Body of pancreas (tissue), 4 donors: Measurements from ENCODE around the gene FAM174B. TPM values are rescaled to one million over a fixed set of nuclear protein-coding genes. Genes with fewer than 3 reads are reported as not detected.
A peak's percentile ranks its signal among the peaks of the same experiment; 100 is the strongest.

Experiments
- ATAC-seq: fragments of 150-250 bp; one replicate; pipeline ENCODE4 v1.9.1; 2016
- DNase-seq, 4 donors: peaks; one replicate each; pipeline ENCODE4 v3.0.0-alpha.2; 2019
- H3K27ac ChIP-seq, 4 donors: fragments of 200-600 bp; sonication (generic); 1 replicate in 3 of 4; 2 replicates in 1 of 4; pipeline versions ENCODE4 v1.5.1 to v1.6.1; 2016 to 2019; ENCODE audit warnings: mild to moderate bottlenecking in 1 of 4, mixed read lengths in 1 of 4, moderate library complexity in 1 of 4
- H3K27me3 ChIP-seq, 2 donors: fragments of 200-600 bp; sonication (generic); one replicate each; pipeline ENCODE4 v1.6.0; 2016; ENCODE audit warnings: mild to moderate bottlenecking in 1 of 2
- H3K36me3 ChIP-seq, 2 donors: fragments of 200-600 bp; sonication (generic); replicated peaks in 1 of 2; 2 replicates each; pipeline ENCODE4 v1.5.1; 2016; ENCODE audit warnings: low read depth in 2 of 2; ENCODE audit not compliant: insufficient read depth in 1 of 2
- H3K4me1 ChIP-seq: fragments of 200-600 bp; sonication (generic); one replicate; pipeline ENCODE4 v1.6.0; 2016
- H3K4me3 ChIP-seq, 2 donors: fragments of 200-600 bp; sonication (generic); 1 replicate in 1 of 2; 2 replicates in 1 of 2; pipeline ENCODE4 v1.5.1; 2016 to 2019
- H3K9me3 ChIP-seq, 3 donors: fragments of 200-600 bp; sonication (generic); 1 replicate in 2 of 3; 2 replicates in 1 of 3; pipeline ENCODE4 v1.5.1; 2016
- CTCF ChIP-seq, 7 experiments: fragments of 450-650 bp in 4 of 7; fragments of 200-600 bp in 3 of 7; sonication (generic) in 3 of 7; IDR thresholded peaks; one replicate each; pipeline ENCODE4 v1.5.1; 2016 to 2019; ENCODE audit warnings: antibody characterized with exemption in 7 of 7
- POLR2A ChIP-seq, 3 donors: fragments of 450-650 bp; IDR thresholded peaks; one replicate each; pipeline ENCODE4 v1.6.1; 2016; ENCODE audit warnings: antibody characterized with exemption in 3 of 3, mild to moderate bottlenecking in 2 of 3
- WGBS, 2 donors: methylation state at CpG; one replicate each; pipeline ENCODE4 v1.1.5; 2017; 5-methylcytosine and 5-hydroxymethylcytosine counted together
- intact Hi-C: fragments of 100-400 bp; cut with DNase I; formaldehyde crosslinking; loops from one replicate; pipeline ENCODE4 v1.15.1; 2023
- total RNA-seq, 2 donors: library from RNA; depleted of rRNA; stranded (reverse); fragments of >200 nt; gene quantifications; one replicate each; pipeline ENCODE4 v1.1.0, GENCODE V29; 2016

FAM174B gene
- total RNA-seq, 2 donors from 2014 or later, result 51.4 to 59.9 TPM

- peaks cover 74% of the 10 kb centered on the region for H3K4me1 ChIP-seq
- 31 to 49% methylated on average over 9 of the region's 9 CpGs for WGBS, 2 donors
- H3K4me3 ChIP-seq, result no peak overlapping the region
- ATAC-seq, result no peak
- DNase-seq, result peak in 3 of 4 donors; percentile 45 to 62 (median 59)
- no peaks in the 10 kb centered on the region for H3K36me3 ChIP-seq
- H3K9me3 ChIP-seq, result no peaks in the 10 kb centered on the region
- no peaks in the 10 kb centered on the region for H3K27me3 ChIP-seq
- peak overlapping the region; percentile 81 to 91 (median 88) for H3K27ac ChIP-seq
- intact Hi-C loops, result no loop called here
- TF ChIP-seq POLR2A (IDR thresholded peaks at IDR 0.05), result peak in 1 of 3 donors; percentile 11
- TF ChIP-seq CTCF (IDR thresholded peaks at IDR 0.05), result no peak
These were observed 3.0 kb downstream of the FAM174B start for GRCh38 chr15:92652576-92652966.

- DNase-seq (no peak), ATAC-seq (no peak)
These were observed 3.5 kb downstream of the FAM174B start for GRCh38 chr15:92651877-92652575.

GRCh38 chr15:92650966-92651365 is 4.6 kb downstream of the FAM174B start:
- Histone ChIP-seq H3K4me1 (peaks cover 80% of the 10 kb centered on the region), H3K9me3 (no peaks in the 10 kb centered on the region), H3K27me3 (no peaks in the 10 kb centered on the region), H3K36me3 (no peaks in the 10 kb centered on the region), H3K27ac (peak overlapping the region in 2 of 4 donors; percentile 31 to 48), H3K4me3 (no peak overlapping the region)
- WGBS, 2 donors, result 85 to 93% methylated on average over 2 of the region's 2 CpGs
- ATAC-seq, result no peak
- intact Hi-C loops, result no loop called here
- TF ChIP-seq CTCF (IDR thresholded peaks at IDR 0.05) (no peak), POLR2A (IDR thresholded peaks at IDR 0.05) (no peak)
- no peak for DNase-seq

More at GRCh38 chr15:92651877-92652575, 3.5 kb downstream of the FAM174B start:
- Histone ChIP-seq H3K27ac (peak overlapping the region; percentile 81 to 91 (median 88)), H3K36me3 (no peaks in the 10 kb centered on the region), H3K9me3 (no peaks in the 10 kb centered on the region), H3K4me1 (peaks cover 80% of the 10 kb centered on the region), H3K27me3 (no peaks in the 10 kb centered on the region), H3K4me3 (no peak overlapping the region)
- intact Hi-C loops, result no loop called here
- WGBS, 2 donors, result 28 to 30% methylated on average over 10 of the region's 10 CpGs
- TF ChIP-seq POLR2A (IDR thresholded peaks at IDR 0.05), result no peak
- no peak for TF ChIP-seq CTCF (IDR thresholded peaks at IDR 0.05)

- Histone ChIP-seq H3K27me3 (no peaks in the 10 kb centered on the region), H3K9me3 (no peaks in the 10 kb centered on the region), H3K4me3 (no peak overlapping the region), H3K27ac (peak overlapping the region in 3 of 4 donors; percentile 31 to 48 (median 37)), H3K36me3 (no peaks in the 10 kb centered on the region), H3K4me1 (peaks cover 83% of the 10 kb centered on the region)
- DNase-seq (peak in 2 of 4 donors; percentile 35 to 57), ATAC-seq (no peak)
- intact Hi-C loops, result no loop called here
- no peak for TF ChIP-seq CTCF (IDR thresholded peaks at IDR 0.05)
- TF ChIP-seq POLR2A (IDR thresholded peaks at IDR 0.05), result no peak
- WGBS, 2 donors, result 45 to 49% methylated on average over 9 of the region's 9 CpGs
These were observed 5.3 kb downstream of the FAM174B start for GRCh38 chr15:92650256-92650655.
